CD4-positive, alpha-beta T cell treated with Interleukin-15 for 1 hour (primary cell): ENCODE data around the gene ACYP1.

Source experiments
- DNase-seq: peaks from one replicate; pipeline ENCODE4 v3.0.0-alpha.2; 2020

Gene ACYP1

DNA sequence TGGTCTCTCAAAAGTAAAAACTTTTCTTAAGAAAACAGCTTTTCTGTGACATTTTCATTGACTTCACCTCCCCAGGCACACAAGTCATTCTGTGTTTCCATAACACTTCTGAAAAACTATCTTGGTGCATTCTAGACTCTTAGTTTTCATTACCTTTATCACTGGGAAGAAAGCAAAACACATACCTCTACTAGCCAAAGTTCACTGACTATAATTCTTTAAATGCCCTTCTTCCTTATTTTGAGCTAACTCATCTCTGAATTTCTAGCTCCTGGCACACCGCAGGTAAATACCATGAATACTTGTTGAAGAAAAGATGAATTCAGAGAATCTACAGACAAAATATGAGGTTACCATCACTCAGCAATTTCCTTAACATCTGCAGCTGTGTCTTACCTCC is 33.7 kb downstream of the ACYP1 start:
- DNase-seq, result no peak

DNA sequence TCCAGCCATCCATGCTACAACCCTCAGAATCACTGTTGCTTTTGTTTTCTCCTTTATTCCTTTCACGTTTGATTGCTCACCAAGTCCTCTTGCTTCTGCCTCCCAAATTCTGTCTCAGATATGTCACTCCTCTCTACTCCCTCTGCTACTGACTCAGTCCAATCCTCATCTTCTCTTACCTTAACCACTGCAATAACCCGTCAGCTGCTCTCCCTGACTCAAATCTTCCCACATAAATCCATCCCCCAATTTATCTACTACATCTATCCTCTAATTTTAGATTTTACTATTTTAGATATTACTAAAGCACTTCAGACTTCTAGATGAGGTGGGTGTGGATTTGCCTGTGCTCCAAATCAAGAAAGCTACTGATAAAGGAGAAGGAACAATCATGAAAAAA is 37.9 kb downstream of the ACYP1 start:
- DNase-seq, result no peak

DNA sequence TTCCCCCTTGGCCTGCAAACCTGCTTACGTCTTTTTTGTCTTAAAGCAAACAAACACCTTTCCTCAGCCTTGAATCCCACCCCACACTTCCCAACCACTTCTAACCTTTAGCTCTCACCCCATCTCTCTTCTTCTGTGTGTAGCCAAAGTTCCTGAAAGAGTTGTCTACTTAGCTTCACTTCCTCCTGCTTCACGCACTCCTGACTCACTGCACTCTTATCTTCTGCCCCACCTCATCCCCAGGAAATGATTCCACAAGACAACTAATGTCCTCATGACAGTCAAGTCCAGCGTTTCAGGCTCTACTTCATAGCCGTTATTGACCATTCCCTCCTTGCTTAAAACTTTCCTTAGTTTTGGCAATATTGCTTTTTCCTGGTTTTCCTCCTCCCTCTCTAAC is 38.7 kb downstream of the ACYP1 start:
- no peak for DNase-seq

DNA sequence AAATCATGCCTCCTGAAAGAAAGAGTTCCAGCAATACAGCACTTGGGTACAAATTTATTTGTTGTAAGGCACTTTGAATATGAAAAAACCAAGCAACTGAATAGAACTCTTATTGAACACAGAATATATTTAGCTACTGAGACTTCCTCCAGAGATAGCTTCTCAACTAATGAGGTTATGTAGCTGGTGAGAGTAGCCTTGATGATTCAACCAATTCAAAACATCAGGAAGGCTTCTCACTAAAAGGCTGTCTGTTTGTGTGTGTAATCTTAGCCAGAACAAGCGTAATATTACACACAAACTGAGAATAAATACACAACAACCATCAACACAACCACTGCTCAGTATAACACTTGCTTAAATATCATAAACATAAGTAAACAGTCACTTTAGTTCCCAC is 40.7 kb downstream of the ACYP1 start:
- DNase-seq, result no peak

DNA sequence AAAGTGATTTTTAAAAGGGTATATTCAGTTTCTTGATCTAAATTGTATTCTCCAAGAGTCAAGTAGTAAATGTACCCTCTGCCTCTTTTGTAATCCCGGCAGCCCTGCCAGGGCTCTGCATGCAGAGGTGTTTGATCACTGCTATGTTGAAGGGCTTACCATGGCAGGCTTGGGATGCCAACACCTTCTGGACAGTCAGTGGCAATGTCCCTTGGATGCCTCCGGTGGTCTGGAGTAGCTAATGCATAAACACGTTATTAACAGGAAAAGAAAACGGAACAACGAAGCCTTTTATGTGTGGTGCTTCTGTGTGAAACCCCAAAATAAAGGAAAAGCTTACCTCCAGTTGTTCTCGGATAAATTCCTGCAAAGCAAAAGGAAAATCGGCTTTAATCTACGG is 41.2 kb downstream of the ACYP1 start:
- DNase-seq, result no peak

DNA sequence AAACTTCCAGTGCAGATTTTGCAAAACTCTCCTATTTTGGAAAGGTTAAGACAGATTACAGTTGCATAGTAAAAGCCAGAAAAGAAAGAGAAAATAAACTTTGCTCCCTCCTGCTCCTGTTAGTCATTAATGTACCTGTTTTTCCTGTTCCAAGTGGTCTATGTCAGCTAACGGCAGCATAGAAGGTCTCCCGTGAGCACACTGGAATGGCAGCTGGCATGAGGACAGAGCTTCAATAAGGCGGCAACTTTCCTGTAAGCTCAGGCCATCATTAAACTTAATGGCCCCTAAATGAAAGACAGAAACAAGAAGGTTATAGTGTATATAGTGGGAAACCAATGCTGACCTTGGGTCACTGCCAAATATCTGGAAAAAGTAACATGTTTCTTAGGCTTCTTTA is 45.1 kb downstream of the ACYP1 start:
- no peak for DNase-seq

DNA sequence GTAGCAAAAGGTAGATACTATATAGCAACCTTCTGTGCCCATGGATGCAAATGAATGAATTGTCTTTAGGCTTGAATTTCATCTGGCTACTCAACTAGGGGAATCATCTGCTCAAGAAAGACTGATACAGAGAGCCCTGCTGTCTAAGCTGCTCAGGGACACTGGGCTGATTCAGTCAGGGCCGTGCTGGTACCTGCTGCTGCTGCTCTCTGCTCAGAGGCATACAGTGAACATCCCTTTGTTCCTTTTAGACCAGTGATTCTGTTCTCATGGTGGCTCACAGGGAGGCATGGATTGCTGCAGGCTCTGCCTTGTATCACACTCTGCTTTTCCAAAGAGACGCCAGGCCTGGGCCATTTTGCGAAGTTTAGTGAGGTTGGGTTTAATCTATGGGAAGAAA is 47.0 kb downstream of the ACYP1 start:
- DNase-seq, result no peak

DNA sequence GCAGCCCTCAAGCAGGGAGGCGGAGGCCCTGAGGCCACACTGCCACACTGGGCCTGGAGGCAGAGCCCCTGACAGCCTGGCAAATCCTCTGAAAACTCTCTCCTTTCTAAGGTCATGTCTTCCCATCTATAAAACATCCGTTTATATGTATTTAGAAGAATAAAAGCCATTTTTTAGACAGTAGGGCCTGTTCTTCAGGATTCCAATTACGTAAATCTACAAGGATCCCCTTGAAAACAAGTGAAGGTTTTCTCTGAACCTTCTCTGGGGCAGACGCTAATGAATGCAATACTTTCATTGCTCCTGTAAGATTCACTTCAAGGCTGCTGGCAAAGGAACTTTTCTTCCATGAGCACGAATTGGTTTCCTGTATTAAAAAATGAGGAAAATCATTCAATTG is 48.3 kb downstream of the ACYP1 start:
- DNase-seq, result no peak

DNA sequence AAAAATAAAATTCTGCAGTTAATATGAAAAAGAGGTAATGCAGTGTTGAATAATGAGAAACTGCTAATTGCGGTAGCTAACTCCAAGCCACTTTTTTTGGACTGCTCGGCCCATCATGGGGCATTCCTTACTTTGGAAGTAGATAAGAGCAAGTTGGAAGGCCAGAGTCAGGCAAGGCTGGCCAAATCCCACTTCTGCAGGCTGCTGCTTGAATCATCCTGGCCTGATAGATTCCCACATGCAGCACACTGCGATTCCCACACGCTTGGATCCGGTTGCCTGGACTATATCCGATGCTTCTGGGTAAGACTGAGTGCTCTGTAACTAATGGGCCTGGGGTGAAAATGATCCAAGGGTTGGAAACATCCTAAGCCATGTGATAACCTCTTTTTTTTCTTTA is 50.5 kb downstream of the ACYP1 start:
- no peak for DNase-seq

DNA sequence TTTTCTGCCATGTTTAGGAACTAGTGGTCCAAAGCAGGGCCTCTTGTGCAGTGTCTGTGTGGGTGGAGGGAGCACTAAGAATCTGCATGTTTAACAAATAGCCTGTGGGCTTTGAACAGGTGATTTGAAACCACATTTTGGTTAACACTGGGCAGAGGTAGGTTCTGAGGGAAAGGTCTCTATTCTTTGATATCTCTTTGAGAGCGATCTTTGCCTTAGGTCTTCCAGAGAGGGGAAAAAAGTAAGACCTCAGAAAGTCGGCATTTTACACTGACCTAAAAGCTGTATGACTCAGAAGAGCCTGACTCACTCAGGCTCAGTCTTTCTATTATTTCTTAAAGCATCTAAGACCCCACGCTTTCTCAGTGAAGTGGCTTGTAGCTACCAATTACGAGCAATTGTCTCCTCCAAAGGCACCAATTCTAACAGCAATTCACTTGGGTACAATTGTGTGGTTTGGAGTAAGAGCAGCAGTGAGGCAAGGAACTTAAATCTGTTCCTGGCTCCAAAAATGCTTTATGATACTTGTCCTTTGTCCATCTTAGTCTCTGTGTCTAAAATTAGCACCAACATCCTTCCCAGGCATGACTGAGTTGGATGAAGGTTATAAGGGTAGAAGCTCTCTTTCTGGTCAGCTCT is 52.3 kb downstream of the ACYP1 start:
- no peak for DNase-seq

DNA sequence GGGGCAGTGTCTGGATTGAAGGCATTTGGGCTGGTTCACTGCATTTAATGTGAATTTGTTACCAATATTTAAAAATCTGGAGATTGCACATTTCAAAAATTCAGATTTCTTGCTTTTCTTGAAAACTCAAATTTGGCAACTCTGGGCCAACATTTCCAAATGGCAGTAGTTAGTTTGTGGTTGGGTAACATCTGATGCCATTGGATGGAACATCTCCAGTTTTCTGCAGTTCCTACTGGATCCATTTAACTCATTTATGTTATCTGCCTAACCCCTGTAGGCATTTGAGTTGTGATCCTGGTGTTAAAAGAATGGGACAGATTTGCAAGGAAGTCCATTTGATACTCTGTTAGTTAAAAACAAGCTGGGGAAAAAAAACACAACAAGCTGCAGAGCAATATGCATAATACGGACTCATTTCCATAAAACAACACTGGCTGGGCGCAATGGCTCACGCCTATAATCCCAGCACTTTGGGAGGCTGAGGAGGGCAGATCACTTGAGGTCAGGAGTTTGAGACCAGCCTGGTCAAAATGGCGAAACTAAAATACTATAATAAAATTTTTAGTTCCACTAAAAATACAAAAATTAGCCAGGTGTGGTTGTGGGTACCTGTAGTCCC is 53.2 kb downstream of the ACYP1 start:
- DNase-seq, result no peak

DNA sequence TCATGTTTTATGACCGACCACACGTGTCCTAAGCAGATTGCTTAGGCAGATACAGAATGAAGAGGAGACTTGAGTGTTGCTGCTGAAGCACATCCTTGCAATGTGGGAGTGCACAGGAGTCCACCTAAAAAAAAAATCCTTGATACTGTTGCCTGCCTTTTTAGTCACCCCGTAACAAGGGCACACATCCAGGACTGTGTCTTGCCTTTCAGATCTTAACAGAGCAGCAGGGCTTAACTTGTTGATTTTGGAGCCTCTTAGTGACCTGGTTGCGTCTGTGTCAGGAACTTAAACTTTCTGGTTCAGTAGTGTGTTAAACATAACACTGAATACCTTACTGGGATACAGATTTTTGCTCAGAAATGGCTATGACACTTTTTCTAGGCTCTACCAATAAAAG is 54.6 kb downstream of the ACYP1 start:
- no peak for DNase-seq

DNA sequence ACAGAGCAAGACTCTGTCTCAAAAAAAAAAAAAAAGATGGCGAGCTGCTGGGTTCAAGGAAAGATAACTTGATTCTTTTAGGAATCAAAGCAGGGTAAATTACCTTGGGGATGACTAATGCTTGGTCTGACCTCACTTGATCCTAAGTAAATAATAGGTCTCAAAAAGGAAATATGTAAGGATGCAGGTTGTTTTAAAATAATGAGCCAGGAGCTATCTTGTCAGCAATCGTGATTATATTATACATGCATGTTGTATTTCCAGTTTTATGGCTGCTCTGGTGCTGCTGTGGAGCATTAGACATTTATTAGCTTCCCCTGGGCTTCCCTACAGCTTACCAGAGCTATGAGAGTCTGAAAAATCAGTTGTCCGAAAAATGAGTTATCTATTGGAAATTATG is 58.5 kb downstream of the ACYP1 start:
- DNase-seq, result no peak

DNA sequence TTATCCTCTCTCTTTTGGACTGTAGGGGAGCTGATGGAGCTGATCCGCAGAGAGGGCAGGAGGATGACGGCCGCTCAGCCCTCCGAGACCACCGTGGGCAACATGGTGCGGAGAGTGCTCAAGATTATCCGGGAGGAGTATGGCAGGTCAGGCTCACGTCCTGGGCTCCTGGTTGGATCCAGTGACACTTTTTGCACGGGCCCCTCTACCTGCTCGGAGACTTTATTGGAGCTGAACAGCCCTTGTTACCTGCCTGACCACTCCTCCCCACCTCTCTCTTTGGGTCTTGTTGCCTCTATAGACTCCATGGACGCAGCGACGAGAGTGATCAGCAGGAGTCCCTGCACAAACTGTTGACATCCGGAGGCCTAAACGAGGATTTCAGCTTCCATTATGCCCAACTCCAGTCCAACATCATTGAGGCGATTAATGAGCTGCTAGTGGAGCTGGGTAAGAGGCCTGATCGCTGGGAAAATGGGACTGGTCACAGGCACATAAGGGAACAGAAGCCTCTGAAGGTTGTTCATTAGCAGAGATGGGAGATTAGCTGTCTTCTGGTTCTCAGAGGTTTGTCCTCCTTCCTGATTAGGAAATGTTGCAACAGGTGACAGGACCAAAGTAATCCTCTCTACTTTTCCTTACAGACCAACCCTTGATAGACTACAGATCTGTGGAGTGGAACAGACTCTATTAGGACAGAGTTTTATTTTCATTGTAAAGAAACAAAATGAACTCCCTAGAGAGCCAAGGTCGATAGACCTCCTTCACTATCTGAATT is 60.4 kb downstream of the ACYP1 start:
- no peak for DNase-seq
